Upper lobe of left lung (tissue), 4 donors: Measurements from ENCODE around the gene TAAR6.

ENCODE experiments used
- EP300 ChIP-seq, 4 donors: sonication (generic); formaldehyde crosslinking; IDR thresholded peaks; one replicate each; pipeline ENCODE4 v1.5.1; 2017; ENCODE audit warnings: antibody characterized with exemption in 4 of 4, control low read depth in 2 of 4
- POLR2A ChIP-seq, 4 donors: fragments of 450-650 bp; IDR thresholded peaks; one replicate each; pipeline ENCODE4 v1.5.1; 2016 to 2017; ENCODE audit warnings: antibody characterized with exemption in 4 of 4, mild to moderate bottlenecking in 2 of 4
- POLR2AphosphoS5 ChIP-seq, 2 donors: sonication (generic); formaldehyde crosslinking; IDR thresholded peaks; one replicate each; pipeline ENCODE4 v1.5.1; 2017; ENCODE audit warnings: antibody characterized with exemption in 2 of 2
- TF ChIP-seq, protein P1 (sequence below), 6 experiments: fragments of 450-650 bp in 4 of 6; fragments of 200-600 bp in 2 of 6; sonication (generic) in 2 of 6; IDR thresholded peaks; one replicate each; pipeline ENCODE4 v1.5.1; 2016 to 2019; ENCODE audit warnings: antibody characterized with exemption in 6 of 6

DNA sequence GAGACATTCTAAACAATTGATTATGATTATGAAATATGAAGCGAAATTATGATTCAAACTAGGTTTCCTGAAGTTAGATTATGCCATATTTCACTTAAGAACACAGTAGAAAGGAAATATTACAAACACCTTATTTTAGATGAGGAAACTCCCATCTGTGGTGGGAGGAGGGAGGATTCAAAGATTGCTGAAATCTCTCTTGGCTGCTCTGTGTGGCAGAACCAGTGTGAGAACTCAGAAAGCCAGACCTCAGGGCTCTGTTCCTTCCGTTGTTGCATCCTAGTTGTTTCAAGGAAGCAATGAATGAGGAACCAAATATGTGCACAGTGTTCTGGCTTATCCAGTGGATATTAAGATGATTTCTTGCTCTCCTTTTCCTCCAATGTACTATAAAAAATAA lies 17.3 kb downstream of the TAAR6 start:
- TF ChIP-seq, protein P1, sequence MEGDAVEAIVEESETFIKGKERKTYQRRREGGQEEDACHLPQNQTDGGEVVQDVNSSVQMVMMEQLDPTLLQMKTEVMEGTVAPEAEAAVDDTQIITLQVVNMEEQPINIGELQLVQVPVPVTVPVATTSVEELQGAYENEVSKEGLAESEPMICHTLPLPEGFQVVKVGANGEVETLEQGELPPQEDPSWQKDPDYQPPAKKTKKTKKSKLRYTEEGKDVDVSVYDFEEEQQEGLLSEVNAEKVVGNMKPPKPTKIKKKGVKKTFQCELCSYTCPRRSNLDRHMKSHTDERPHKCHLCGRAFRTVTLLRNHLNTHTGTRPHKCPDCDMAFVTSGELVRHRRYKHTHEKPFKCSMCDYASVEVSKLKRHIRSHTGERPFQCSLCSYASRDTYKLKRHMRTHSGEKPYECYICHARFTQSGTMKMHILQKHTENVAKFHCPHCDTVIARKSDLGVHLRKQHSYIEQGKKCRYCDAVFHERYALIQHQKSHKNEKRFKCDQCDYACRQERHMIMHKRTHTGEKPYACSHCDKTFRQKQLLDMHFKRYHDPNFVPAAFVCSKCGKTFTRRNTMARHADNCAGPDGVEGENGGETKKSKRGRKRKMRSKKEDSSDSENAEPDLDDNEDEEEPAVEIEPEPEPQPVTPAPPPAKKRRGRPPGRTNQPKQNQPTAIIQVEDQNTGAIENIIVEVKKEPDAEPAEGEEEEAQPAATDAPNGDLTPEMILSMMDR (IDR thresholded peaks at IDR 0.05) = no peak
- no peak for TF ChIP-seq EP300 (IDR thresholded peaks at IDR 0.05)
- TF ChIP-seq POLR2AphosphoS5 (IDR thresholded peaks at IDR 0.05) = no peak
- TF ChIP-seq POLR2A (IDR thresholded peaks at IDR 0.05) = no peak
